CD4-positive, alpha-beta T cell treated with Interleukin-1 beta for 1 hour (primary cell): ENCODE measurements around the gene HCLS1.
"Not testable (repeated sequence)": the region's sequence is repeated elsewhere in the genome, so short reads cannot be mapped to it uniquely, and the experiment has no call there.

Source experiments
- DNase-seq, 2 donors: peaks; one replicate each; pipeline ENCODE4 v3.0.0-alpha.2; 2020 to 2022

Gene HCLS1

GRCh38 chr3:121654493-121655385 is 6.0 kb downstream of the HCLS1 start:
- DNase-seq, result peak in 1 of 2 donors; percentile 25

GRCh38 chr3:121651684-121652083 is 9.0 kb downstream of the HCLS1 start:
- DNase-seq, result no peak

- no peak for DNase-seq
Measured at GRCh38 chr3:121649645-121650044, 11.1 kb downstream of the HCLS1 start.

- no peak for DNase-seq
Measured at GRCh38 chr3:121648219-121648958, 12.3 kb downstream of the HCLS1 start.

GRCh38 chr3:121645054-121645453 is 15.6 kb downstream of the HCLS1 start:
- DNase-seq, result no peak

- DNase-seq, result no peak
Measured at GRCh38 chr3:121642601-121643314, 17.9 kb downstream of the HCLS1 start.

- no peak for DNase-seq
Measured at GRCh38 chr3:121641127-121641526, 19.6 kb downstream of the HCLS1 start.

- DNase-seq, result no peak
Measured at GRCh38 chr3:121637922-121638321, 22.8 kb downstream of the HCLS1 start.

- no peak for DNase-seq
Measured at GRCh38 chr3:121630355-121630754, 30.3 kb downstream of the HCLS1 start.

- no peak for DNase-seq
Measured at GRCh38 chr3:121629601-121630000, 31.1 kb downstream of the HCLS1 start.

GRCh38 chr3:121627622-121628021 is 33.1 kb downstream of the HCLS1 start:
- DNase-seq, result no peak

GRCh38 chr3:121627211-121627610 is 33.5 kb downstream of the HCLS1 start:
- DNase-seq, result no peak

- no peak for DNase-seq
Measured at GRCh38 chr3:121626495-121626894, 34.2 kb downstream of the HCLS1 start.

- DNase-seq, result no peak
Measured at GRCh38 chr3:121624147-121624899, 36.4 kb downstream of the HCLS1 start.

GRCh38 chr3:121621491-121621890 is 39.2 kb downstream of the HCLS1 start:
- DNase-seq, result no peak

- no peak for DNase-seq
Measured at GRCh38 chr3:121619691-121620090, 41.0 kb downstream of the HCLS1 start.

- DNase-seq, result no peak
Measured at GRCh38 chr3:121606106-121606505, 54.6 kb downstream of the HCLS1 start.

GRCh38 chr3:121604759-121605158 is 55.9 kb downstream of the HCLS1 start:
- DNase-seq, result no peak

GRCh38 chr3:121601212-121601812 is 59.4 kb downstream of the HCLS1 start:
- DNase-seq, result no peak

- DNase-seq, result not testable (repeated sequence)
Measured at GRCh38 chr3:121599900-121600299, 60.8 kb downstream of the HCLS1 start.

GRCh38 chr3:121598564-121598963 is 62.1 kb downstream of the HCLS1 start:
- DNase-seq, result no peak

- DNase-seq, result no peak
Measured at GRCh38 chr3:121595765-121596406, 64.8 kb downstream of the HCLS1 start.
